ENCODE measurements around the gene GGT5. TPM values are rescaled to one million over a fixed set of nuclear protein-coding genes. Genes with fewer than 3 reads are reported as not detected.
A peak's percentile ranks its signal among the peaks of the same experiment; 100 is the strongest.

Gene GGT5
- total and polyA plus RNA-seq, 2 donors: 3.2 to 24.6 TPM

DNA sequence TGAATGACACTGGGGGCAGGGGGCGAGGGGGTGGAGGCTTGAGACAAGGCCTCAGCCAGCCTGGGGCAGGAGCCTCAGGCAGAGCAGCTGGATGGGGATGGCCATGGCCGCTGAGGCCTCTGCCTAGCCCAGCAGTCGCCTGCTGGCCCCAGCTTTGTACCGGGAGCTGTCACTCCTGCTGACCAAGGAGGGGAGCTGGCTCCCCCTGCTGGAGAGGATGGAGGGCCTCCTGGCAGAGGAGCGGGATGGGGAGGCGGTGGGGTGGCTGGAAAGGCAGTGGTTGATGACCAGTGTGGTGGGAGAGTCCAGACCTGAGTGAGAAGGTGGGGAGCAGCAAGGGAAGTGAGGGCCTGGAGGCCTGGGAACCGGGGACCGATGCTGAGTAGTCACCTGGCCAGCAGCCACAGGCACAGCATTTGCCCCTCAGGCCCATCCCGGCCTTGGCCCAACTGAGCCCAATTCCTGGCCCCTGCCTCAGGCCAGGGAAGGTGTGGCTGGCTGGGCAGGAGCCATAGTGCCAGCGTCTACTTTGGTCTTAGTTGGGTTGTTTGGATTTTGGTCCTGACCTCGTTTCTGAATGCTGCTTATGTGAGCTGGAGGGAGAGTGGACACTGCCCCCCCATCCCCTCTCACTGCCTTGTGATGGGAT, 69.6 kb downstream of the GGT5 start:
- peaks cover 0 to 4% of the 10 kb centered on the region in 2 donors for H3K9me3 ChIP-seq (ENCODE audit: control insufficient read depth in 2 of 2, insufficient read depth in 1 of 2, low read length in 1 of 2)

GRCh38 chr22:24171822-24172221, 73.1 kb downstream of the GGT5 start:
- WGBS: over 99% methylated on average over 12 of the region's 12 CpGs
- no peaks in the 10 kb centered on the region for H3K9me3 ChIP-seq (ENCODE audit: control insufficient read depth in 2 of 2, insufficient read depth in 1 of 2, low read length in 1 of 2)
- H3K27ac ChIP-seq (ENCODE audit: low read depth in 1 of 2, low read length in 1 of 2): no peak overlapping the region

More for the DNA sequence above, 69.6 kb downstream of the GGT5 start:
- Histone ChIP-seq H3K27me3 (ENCODE audit: control insufficient read depth in 2 of 2, insufficient read depth in 1 of 2, low read length in 1 of 2) (no peaks in the 10 kb centered on the region), H3K4me3 (ENCODE audit: low read length in 2 of 2) (no peak overlapping the region), H3K36me3 (ENCODE audit: control insufficient read depth in 2 of 2, insufficient read depth in 2 of 2, low read length in 1 of 2) (peaks cover 72 to 76% of the 10 kb centered on the region in 2 donors), H3K27ac (ENCODE audit: low read depth in 1 of 2, low read length in 1 of 2) (no peak overlapping the region), H3K4me1 (ENCODE audit: control insufficient read depth in 2 of 2, insufficient read depth in 2 of 2, low read length in 2 of 2) (peaks cover 7 to 10% of the 10 kb centered on the region in 2 donors)
- 83% methylated on average over 11 of the region's 11 CpGs for WGBS
- DNase-seq (ENCODE audit: low read depth in 6 of 9, low spot score in 9 of 9): peak in 4 of 9 donors; percentile 30 to 60 (median 50)

GRCh38 chr22:24170632-24171031, 74.2 kb downstream of the GGT5 start:
- Histone ChIP-seq H3K9me3 (ENCODE audit: control insufficient read depth in 2 of 2, insufficient read depth in 1 of 2, low read length in 1 of 2) (no peaks in the 10 kb centered on the region), H3K27me3 (ENCODE audit: control insufficient read depth in 2 of 2, insufficient read depth in 1 of 2, low read length in 1 of 2) (no peaks in the 10 kb centered on the region), H3K27ac (ENCODE audit: low read depth in 1 of 2, low read length in 1 of 2) (no peak overlapping the region), H3K36me3 (ENCODE audit: control insufficient read depth in 2 of 2, insufficient read depth in 2 of 2, low read length in 1 of 2) (peaks cover 90% of the 10 kb centered on the region in 2 donors), H3K4me1 (ENCODE audit: control insufficient read depth in 2 of 2, insufficient read depth in 2 of 2, low read length in 2 of 2) (peaks cover 0 to 8% of the 10 kb centered on the region in 2 donors), H3K4me3 (ENCODE audit: low read length in 2 of 2) (no peak overlapping the region)
- 96% methylated on average over 5 of the region's 5 CpGs for whole genome bisulfite sequencing
- no peak for DNase-seq (ENCODE audit: low read depth in 6 of 9, low spot score in 9 of 9)

More at GRCh38 chr22:24171822-24172221, 73.1 kb downstream of the GGT5 start:
- DNase-seq (ENCODE audit: low read depth in 6 of 9, low spot score in 9 of 9): no peak
- Histone ChIP-seq H3K36me3 (ENCODE audit: control insufficient read depth in 2 of 2, insufficient read depth in 2 of 2, low read length in 1 of 2) (peaks cover 88 to 89% of the 10 kb centered on the region in 2 donors), H3K4me3 (ENCODE audit: low read length in 2 of 2) (no peak overlapping the region), H3K4me1 (ENCODE audit: control insufficient read depth in 2 of 2, insufficient read depth in 2 of 2, low read length in 2 of 2) (peaks cover 0 to 8% of the 10 kb centered on the region in 2 donors), H3K27me3 (ENCODE audit: control insufficient read depth in 2 of 2, insufficient read depth in 1 of 2, low read length in 1 of 2) (no peaks in the 10 kb centered on the region)

GRCh38 chr22:24170188-24170587, 74.7 kb downstream of the GGT5 start:
- DNase-seq (ENCODE audit: low read depth in 6 of 9, low spot score in 9 of 9): no peak
- H3K9me3 ChIP-seq (ENCODE audit: control insufficient read depth in 2 of 2, insufficient read depth in 1 of 2, low read length in 1 of 2): no peaks in the 10 kb centered on the region

More at GRCh38 chr22:24170188-24170587, 74.7 kb downstream of the GGT5 start:
- Histone ChIP-seq H3K36me3 (ENCODE audit: control insufficient read depth in 2 of 2, insufficient read depth in 2 of 2, low read length in 1 of 2) (peaks cover 90% of the 10 kb centered on the region in 2 donors), H3K27ac (ENCODE audit: low read depth in 1 of 2, low read length in 1 of 2) (no peak overlapping the region), H3K27me3 (ENCODE audit: control insufficient read depth in 2 of 2, insufficient read depth in 1 of 2, low read length in 1 of 2) (no peaks in the 10 kb centered on the region), H3K4me3 (ENCODE audit: low read length in 2 of 2) (no peak overlapping the region), H3K4me1 (ENCODE audit: control insufficient read depth in 2 of 2, insufficient read depth in 2 of 2, low read length in 2 of 2) (peaks cover 0 to 8% of the 10 kb centered on the region in 2 donors)
- 98% methylated on average over 12 of the region's 12 CpGs for WGBS

Other genes starting within 250 kb of the GGT5 start
- gene GSTT4, start 239.6 kb downstream of the GGT5 start, total RNA-seq: not detected
- not detected for gene GSTT4, start 239.6 kb downstream of the GGT5 start, polyA plus RNA-seq
- gene CABIN1, start 233.8 kb downstream of the GGT5 start, total RNA-seq: 34.3 TPM
- gene CABIN1, start 233.8 kb downstream of the GGT5 start, polyA plus RNA-seq: 59.7 TPM
- 0.33 TPM for gene SUSD2, start 63.6 kb downstream of the GGT5 start, total RNA-seq
- gene SUSD2, start 63.6 kb downstream of the GGT5 start, polyA plus RNA-seq: 4.1 TPM
- gene SPECC1L, start 25.7 kb upstream of the GGT5 start, total RNA-seq: 20.5 TPM
- 11.6 TPM for gene SPECC1L, start 25.7 kb upstream of the GGT5 start, polyA plus RNA-seq
- 77.4 TPM for gene ADORA2A, start 182.5 kb upstream of the GGT5 start, total RNA-seq
- gene ADORA2A, start 182.5 kb upstream of the GGT5 start, polyA plus RNA-seq: 21.8 TPM

Measured in thymus (tissue), 11 donors.